Nucleus accumbens (tissue), 56 donors: ENCODE measurements around the gene NDUFB2.
"Not testable (repeated sequence)": the region's sequence is repeated elsewhere in the genome, so short reads cannot be mapped to it uniquely, and the experiment has no call there.

Experiments
- DNase-seq, 56 donors: peaks; one replicate each; lab custom pipeline; 2025; lab: John Stamatoyannopoulos, UW

NDUFB2 gene

GRCh38 chr7:140688341-140688740, 8.2 kb upstream of the NDUFB2 start:
- no peak for DNase-seq

- DNase-seq: no peak
These were observed 7.0 kb upstream of the NDUFB2 start for GRCh38 chr7:140689199-140690152.

- no peak for DNase-seq
These were observed 5.0 kb upstream of the NDUFB2 start for GRCh38 chr7:140691376-140692045.

GRCh38 chr7:140693849-140694248, 2.7 kb upstream of the NDUFB2 start:
- not testable (repeated sequence) for DNase-seq

GRCh38 chr7:140694592-140694991, 1.9 kb upstream of the NDUFB2 start:
- DNase-seq: no peak

- no peak for DNase-seq
These were observed 1.1 kb upstream of the NDUFB2 start for GRCh38 chr7:140695381-140695780.

GRCh38 chr7:140696024-140696679, 356 bp upstream of the NDUFB2 start:
- DNase-seq: peak in 27 of 56 donors; percentile 31 to 98 (median 93)

GRCh38 chr7:140697447-140698143, 1.1 kb downstream of the NDUFB2 start:
- DNase-seq: no peak

GRCh38 chr7:140698477-140698876, 2.0 kb downstream of the NDUFB2 start:
- DNase-seq: no peak

- DNase-seq: no peak
These were observed 6.3 kb downstream of the NDUFB2 start for GRCh38 chr7:140702774-140703173.

- DNase-seq: no peak
These were observed 7.7 kb downstream of the NDUFB2 start for GRCh38 chr7:140704205-140704604.

- no peak for DNase-seq
These were observed 10.6 kb downstream of the NDUFB2 start for GRCh38 chr7:140707132-140707531.

- DNase-seq: not testable (repeated sequence)
These were observed 12.3 kb downstream of the NDUFB2 start for GRCh38 chr7:140708764-140709163.

GRCh38 chr7:140712392-140712791, 15.9 kb downstream of the NDUFB2 start:
- not testable (repeated sequence) for DNase-seq

- no peak for DNase-seq
These were observed 18.0 kb downstream of the NDUFB2 start for GRCh38 chr7:140714331-140715040.

GRCh38 chr7:140719721-140720120, 23.2 kb downstream of the NDUFB2 start:
- DNase-seq: no peak

GRCh38 chr7:140722254-140722653, 25.7 kb downstream of the NDUFB2 start:
- no peak for DNase-seq

- no peak for DNase-seq
These were observed 26.5 kb downstream of the NDUFB2 start for GRCh38 chr7:140723006-140723405.

- DNase-seq: no peak
These were observed 27.1 kb downstream of the NDUFB2 start for GRCh38 chr7:140723574-140723973.

GRCh38 chr7:140724706-140725105, 28.2 kb downstream of the NDUFB2 start:
- no peak for DNase-seq
